Small intestine (tissue), 7 donors: ENCODE measurements around the gene UGT2A3. TPM values are rescaled to one million over a fixed set of nuclear protein-coding genes. Genes with fewer than 3 reads are reported as not detected.

Experiments used
- DNase-seq, 2 donors: peaks; one replicate each; pipeline versions ENCODE4 v3.0.0 to v3.0.0-alpha.2; 2013
- FAIRE-seq: peaks from 2 replicates; lab custom pipeline; 2012; peaks lifted over from hg19 to GRCh38; lab: Jason Lieb, UNC
- H3K27ac ChIP-seq, 3 donors: one replicate each; pipeline ENCODE4 v1.5.1; 2013; ENCODE audit warnings: low read length in 2 of 3, mild to moderate bottlenecking in 2 of 3, control low read depth in 1 of 3, inconsistent platforms in 1 of 3, low read depth in 1 of 3, moderate library complexity in 1 of 3
- H3K27me3 ChIP-seq, 3 donors: one replicate each; pipeline ENCODE4 v1.6.1; 2013; ENCODE audit warnings: low read length in 3 of 3, inconsistent platforms in 1 of 3; ENCODE audit not compliant: control insufficient read depth in 3 of 3, insufficient read depth in 3 of 3
- H3K36me3 ChIP-seq, 3 donors: one replicate each; pipeline ENCODE4 v1.6.1; 2013; ENCODE audit warnings: low read length in 3 of 3, inconsistent platforms in 1 of 3, low read depth in 1 of 3, mild to moderate bottlenecking in 1 of 3, moderate library complexity in 1 of 3; ENCODE audit not compliant: control insufficient read depth in 3 of 3, insufficient read depth in 2 of 3
- H3K4me1 ChIP-seq, 3 donors: one replicate each; pipeline ENCODE4 v1.6.1; 2013; ENCODE audit warnings: low read length in 2 of 3, inconsistent platforms in 1 of 3, low read depth in 1 of 3, mild to moderate bottlenecking in 1 of 3, moderate library complexity in 1 of 3; ENCODE audit not compliant: control insufficient read depth in 3 of 3, insufficient read depth in 2 of 3
- H3K4me3 ChIP-seq, 3 donors: one replicate each; pipeline ENCODE4 v1.5.1; 2013; ENCODE audit warnings: low read length in 3 of 3, control low read depth in 1 of 3, inconsistent platforms in 1 of 3, low read depth in 1 of 3, mild to moderate bottlenecking in 1 of 3, moderate library complexity in 1 of 3
- H3K9me3 ChIP-seq, 2 donors: one replicate each; pipeline ENCODE4 v1.6.1; 2013; ENCODE audit warnings: low read depth in 1 of 2, low read length in 1 of 2; ENCODE audit not compliant: control insufficient read depth in 2 of 2, insufficient read depth in 1 of 2
- WGBS, 3 donors: extraction: QIAGEN DNeasy Blood & Tissue Kit; methylation state at CpG; one replicate each; pipeline ENCODE4 v1.1.7; 2013; 5-methylcytosine and 5-hydroxymethylcytosine counted together
- polyA plus RNA-seq, 4 donors: library from polyadenylated mRNA; stranded (reverse) in 3 of 4; unstranded in 1 of 4; fragments of 200-250 nt in 3 of 4; fragments of 120-200 nt in 1 of 4; gene quantifications; one replicate each; pipeline versions ENCODE4 v1.2.1 to v1.2.3, GENCODE V29; 2013
- donor health status: healthy with polysubstance abuse.
- donor health status: control.
- donor health status: control.
- donor health status: Bipolar disorder and iron deficiency.
- donor health status: healthy.

The UGT2A3 gene
- polyA plus RNA-seq, 4 donors, result 41.2 to 269 (median 96.2) TPM

GRCh38 chr4:68907788-68908700 lies 43.6 kb downstream of the UGT2A3 start:
- no peak for FAIRE-seq
- Histone ChIP-seq H3K27ac (peak overlapping the region in 1 of 3 donors; percentile 87), H3K9me3 (no peaks in the 10 kb centered on the region), H3K4me3 (peak overlapping the region in 1 of 3 donors; percentile 31), H3K27me3 (no peaks in the 10 kb centered on the region), H3K36me3 (no peaks in the 10 kb centered on the region), H3K4me1 (peaks cover 0 to 29% (median 2%) of the 10 kb centered on the region in 3 donors)
- DNase-seq, result peak in 1 of 2 donors; percentile 56
- 49 to 62% (median 49%) methylated on average over 3 of the region's 3 CpGs for WGBS, 3 donors

GRCh38 chr4:68907245-68907644 lies 44.4 kb downstream of the UGT2A3 start:
- DNase-seq (peak; percentile 56 to 57), FAIRE-seq (no peak)
- 19 to 57% (median 27%) methylated on average over 3 of the region's 3 CpGs for WGBS, 3 donors
- Histone ChIP-seq H3K4me3 (peak overlapping the region in 1 of 3 donors; percentile 53), H3K27me3 (no peaks in the 10 kb centered on the region), H3K27ac (peak overlapping the region in 1 of 3 donors; percentile 87), H3K4me1 (peaks cover 0 to 29% (median 2%) of the 10 kb centered on the region in 3 donors), H3K9me3 (no peaks in the 10 kb centered on the region), H3K36me3 (no peaks in the 10 kb centered on the region)

GRCh38 chr4:68906780-68907137 lies 44.8 kb downstream of the UGT2A3 start:
- Histone ChIP-seq H3K27me3 (no peaks in the 10 kb centered on the region), H3K4me3 (peak overlapping the region in 2 of 3 donors; percentile 26 to 53), H3K4me1 (peaks cover 0 to 29% (median 2%) of the 10 kb centered on the region in 3 donors), H3K27ac (peak overlapping the region; percentile 87 to 88 (median 88)), H3K9me3 (no peaks in the 10 kb centered on the region), H3K36me3 (no peaks in the 10 kb centered on the region)
- 24 to 65% (median 59%) methylated on average over 10 of the region's 10 CpGs for WGBS, 3 donors
- DNase-seq (no peak), FAIRE-seq (no peak)

GRCh38 chr4:68905939-68906779 lies 45.4 kb downstream of the UGT2A3 start:
- H3K4me1 ChIP-seq, result peaks cover 0 to 29% (median 2%) of the 10 kb centered on the region in 3 donors
- FAIRE-seq (no peak), DNase-seq (peak; percentile 68 to 75)
- WGBS, 3 donors, result 17 to 35% (median 35%) methylated on average over 16 of the region's 16 CpGs
- H3K27ac ChIP-seq, result peak overlapping the region; percentile 87 to 88 (median 88)
- peaks cover 0 to 1% (median 0%) of the 10 kb centered on the region in 3 donors for H3K36me3 ChIP-seq
- H3K27me3 ChIP-seq, result no peaks in the 10 kb centered on the region
- peak overlapping the region in 2 of 3 donors; percentile 26 to 53 for H3K4me3 ChIP-seq
- no peaks in the 10 kb centered on the region for H3K9me3 ChIP-seq

- WGBS, 3 donors, result 17 to 53% (median 41%) methylated on average over 2 of the region's 2 CpGs
- no peaks in the 10 kb centered on the region for H3K9me3 ChIP-seq
- DNase-seq (no peak), FAIRE-seq (no peak)
- peak overlapping the region in 2 of 3 donors; percentile 26 to 53 for H3K4me3 ChIP-seq
- peaks cover 0 to 3% (median 0%) of the 10 kb centered on the region in 3 donors for H3K36me3 ChIP-seq
- H3K27me3 ChIP-seq, result no peaks in the 10 kb centered on the region
- H3K27ac ChIP-seq, result peak overlapping the region; percentile 87 to 88 (median 88)
- H3K4me1 ChIP-seq, result peaks cover 0 to 29% (median 2%) of the 10 kb centered on the region in 3 donors
Observed at GRCh38 chr4:68905598-68905938, 46.0 kb downstream of the UGT2A3 start.

- FAIRE-seq, result no peak
Observed at GRCh38 chr4:68904786-68905185, 46.8 kb downstream of the UGT2A3 start.

GRCh38 chr4:68896749-68897148 lies 54.9 kb downstream of the UGT2A3 start:
- no peak overlapping the region for H3K4me3 ChIP-seq
- peaks cover 0 to 2% (median 0%) of the 10 kb centered on the region in 3 donors for H3K4me1 ChIP-seq
- DNase-seq (peak in 1 of 2 donors; percentile 48), FAIRE-seq (peak; percentile 94)
- WGBS, 3 donors, result 15 to 46% (median 20%) methylated on average over 1 of the region's 1 CpG
- no peaks in the 10 kb centered on the region for H3K9me3 ChIP-seq
- H3K27ac ChIP-seq, result no peak overlapping the region
- peaks cover 0 to 3% (median 0%) of the 10 kb centered on the region in 3 donors for H3K36me3 ChIP-seq
- no peaks in the 10 kb centered on the region for H3K27me3 ChIP-seq

More at GRCh38 chr4:68904786-68905185, 46.8 kb downstream of the UGT2A3 start:
- peaks cover 0 to 3% (median 0%) of the 10 kb centered on the region in 3 donors for H3K36me3 ChIP-seq
- peak overlapping the region in 2 of 3 donors; percentile 26 to 53 for H3K4me3 ChIP-seq
- no peaks in the 10 kb centered on the region for H3K9me3 ChIP-seq
- WGBS, 3 donors, result 11 to 37% (median 12%) methylated on average over 6 of the region's 6 CpGs
- peak; percentile 71 to 78 for DNase-seq
- H3K27ac ChIP-seq, result peak overlapping the region; percentile 49 to 88 (median 87)
- H3K4me1 ChIP-seq, result peaks cover 0 to 29% (median 2%) of the 10 kb centered on the region in 3 donors
- H3K27me3 ChIP-seq, result no peaks in the 10 kb centered on the region
